C4-2B (cell line): ENCODE results near the gene RELN.

Experiments
- CTCF ChIP-seq: fragments of 450-650 bp; conservative IDR thresholded peaks from 2 replicates; pipeline ENCODE4 v1.5.1; 2017; ENCODE audit warnings: mild to moderate bottlenecking
- ZFX ChIP-seq: fragments of 450-650 bp; IDR thresholded peaks from 2 replicates; pipeline ENCODE4 v1.6.1; 2017

DNA sequence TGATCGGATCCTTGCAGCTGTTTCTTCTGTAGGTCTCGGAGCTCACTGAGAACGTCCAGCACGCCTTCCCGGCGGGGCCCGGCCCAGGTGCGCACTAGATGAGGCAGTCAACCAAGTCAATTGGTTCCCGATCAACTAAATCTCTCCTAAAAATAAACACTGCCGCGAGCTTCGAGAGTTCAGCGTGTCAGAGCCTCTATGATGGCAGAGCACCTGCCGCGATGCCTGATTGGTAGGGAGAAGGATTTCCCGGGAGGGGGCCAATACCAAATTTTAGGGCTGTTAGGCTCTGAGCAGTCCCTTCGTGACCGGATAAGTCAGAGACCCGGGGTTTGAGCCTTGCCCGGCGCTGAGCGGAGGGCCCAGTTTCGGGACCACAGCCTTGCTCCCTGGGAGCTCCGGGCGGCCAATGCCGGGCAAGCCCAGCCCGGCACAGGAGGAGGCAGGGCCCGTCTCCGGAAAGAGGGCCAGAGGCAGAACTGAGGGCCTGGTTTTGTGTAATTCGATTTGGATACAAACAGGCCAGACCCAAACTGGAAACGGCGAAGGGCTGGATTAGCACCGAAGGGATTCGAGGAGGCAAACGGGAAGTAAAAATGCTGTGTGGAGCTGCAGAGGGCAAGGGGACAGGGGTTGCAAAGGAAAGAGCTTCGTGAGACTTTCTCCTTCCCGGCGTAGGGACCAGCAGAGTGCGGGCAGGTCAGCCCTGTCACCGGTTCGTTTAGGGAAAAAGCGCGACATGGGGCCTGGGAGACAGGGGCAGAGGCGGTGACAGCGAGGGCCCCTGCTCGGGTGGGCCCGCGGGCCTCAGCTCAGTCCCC lies 544.0 kb downstream of the RELN start:
- no peak for TF ChIP-seq CTCF
- no peak for TF ChIP-seq ZFX
